HFF-Myc (cell line): ENCODE results near the gene CRB2.

ENCODE experiments used
- DNase-seq: peaks from one replicate; pipeline ENCODE4 v3.0.0-alpha.2; 2011; ENCODE audit warnings: low read depth; ENCODE audit errors: extremely low read depth
- H3K4me3 ChIP-seq: replicated peaks from 2 replicates; pipeline ENCODE4 v1.5.1; 2011; ENCODE audit warnings: low read depth, mild to moderate bottlenecking, control low read depth, low read length
- CTCF ChIP-seq: IDR thresholded peaks from 2 replicates; pipeline ENCODE4 v1.5.1; 2012; ENCODE audit warnings: mild to moderate bottlenecking, low read depth, low read length, control low read depth; ENCODE audit errors: missing control alignments

The CRB2 gene

GRCh38 chr9:123406016-123406415, 50.0 kb downstream of the CRB2 start:
- no peak for TF ChIP-seq CTCF
- no peak for DNase-seq
- no peak overlapping the region for H3K4me3 ChIP-seq

- no peak overlapping the region for H3K4me3 ChIP-seq
- no peak for DNase-seq
- TF ChIP-seq CTCF, result no peak
These were observed 50.8 kb downstream of the CRB2 start for GRCh38 chr9:123406691-123407216.

- no peak for TF ChIP-seq CTCF
- no peak overlapping the region for H3K4me3 ChIP-seq
- no peak for DNase-seq
These were observed 51.3 kb downstream of the CRB2 start for GRCh38 chr9:123407217-123407851.

GRCh38 chr9:123408313-123409262, 52.6 kb downstream of the CRB2 start:
- no peak overlapping the region for H3K4me3 ChIP-seq
- no peak for TF ChIP-seq CTCF
- DNase-seq, result no peak

GRCh38 chr9:123410281-123410910, 54.4 kb downstream of the CRB2 start:
- H3K4me3 ChIP-seq, result no peak overlapping the region
- no peak for DNase-seq
- no peak for TF ChIP-seq CTCF

- no peak overlapping the region for H3K4me3 ChIP-seq
- no peak for DNase-seq
- no peak for TF ChIP-seq CTCF
These were observed 55.2 kb downstream of the CRB2 start for GRCh38 chr9:123411191-123411590.
